Endothelial cell of umbilical vein (primary cell): ENCODE data around the gene TIMM29. TPM values are rescaled to one million over a fixed set of nuclear protein-coding genes. Genes with fewer than 3 reads are reported as not detected.

Experiments used
- BruUV-seq: library from RNA; stranded (reverse); fragments of 400-500 nt; replicated peaks from 2 replicates; lab custom pipeline; 2021; lab: Mats Ljungman, UMichigan
- CTCF ChIA-PET: fragments of 300-600, 350-600 bp; sonication (Branson Sonifier 250); formaldehyde crosslinking; loops from one replicate; lab custom pipeline; 2021; ENCODE audit warnings: antibody characterized with exemption, inconsistent platforms; lab: Charles Lee
- POLR2A ChIA-PET: fragments of 300-600, 350-600 bp; sonication (Branson Sonifier 250); formaldehyde crosslinking; loops from one replicate; lab custom pipeline; 2021; ENCODE audit warnings: antibody characterized with exemption, inconsistent platforms; lab: Charles Lee
- DNase-seq: peaks from one replicate; pipeline ENCODE4 v3.0.0-alpha.2; 2011; ENCODE audit warnings: low read depth, low spot score
- FAIRE-seq: peaks from 2 replicates; lab custom pipeline; 2011; peaks lifted over from hg19 to GRCh38; lab: Jason Lieb, UNC
- H2AFZ ChIP-seq: 2 replicates; pipeline ENCODE4 v1.6.0; 2012; ENCODE audit warnings: low read depth, low read length, control low read depth, inconsistent platforms
- H3K27ac ChIP-seq: 2 replicates; pipeline ENCODE4 v1.5.1; 2011; ENCODE audit warnings: low read depth, mild to moderate bottlenecking, control low read depth, low read length, moderate library complexity; ENCODE audit not compliant: insufficient read depth
- H3K27me3 ChIP-seq, 2 experiments: 2 replicates each; pipeline versions ENCODE4 v1.6.0 to v1.6.1; 2011; ENCODE audit warnings: low read length in 2 of 2, mixed read lengths in 1 of 2; ENCODE audit not compliant: control insufficient read depth in 2 of 2, insufficient read depth in 2 of 2
- H3K36me3 ChIP-seq, 2 experiments: 2 replicates in 1 of 2; 3 replicates in 1 of 2; pipeline ENCODE4 v1.5.1; 2011; ENCODE audit warnings: low read length in 2 of 2, mild to moderate bottlenecking in 1 of 2, moderate library complexity in 1 of 2; ENCODE audit not compliant: control insufficient read depth in 2 of 2, insufficient read depth in 2 of 2; ENCODE audit errors: extremely low read depth in 1 of 2
- H3K4me1 ChIP-seq: 3 replicates; pipeline ENCODE4 v1.5.1; 2011; ENCODE audit warnings: mild to moderate bottlenecking, low read length; ENCODE audit not compliant: control insufficient read depth, insufficient read depth; ENCODE audit errors: extremely low read depth
- H3K4me2 ChIP-seq: 2 replicates; pipeline ENCODE4 v1.6.1; 2011; ENCODE audit warnings: low read length, control low read depth, mixed read lengths; ENCODE audit not compliant: insufficient read depth
- H3K4me3 ChIP-seq, 3 experiments: fragments of 200-600 bp in 1 of 3; sonication (generic), shearing (Covaris generic) in 1 of 3; replicated peaks in 1 of 3; 2 replicates each; pipeline ENCODE4 v1.5.1; 2011 to 2016; ENCODE audit warnings: control low read depth in 3 of 3, low read length in 3 of 3, mild to moderate bottlenecking in 2 of 3, inconsistent platforms in 1 of 3, low read depth in 1 of 3, moderate library complexity in 1 of 3; ENCODE audit not compliant: insufficient read depth in 1 of 3
- H3K79me2 ChIP-seq: 2 replicates; pipeline ENCODE4 v1.6.0; 2012; ENCODE audit warnings: low read length, inconsistent platforms; ENCODE audit not compliant: control insufficient read depth, insufficient read depth
- H3K9ac ChIP-seq: replicated peaks from 2 replicates; pipeline ENCODE3; 2011; ENCODE audit warnings: low read length, control low read depth; ENCODE audit not compliant: insufficient read depth; ENCODE audit errors: extremely low read depth
- H3K9me1 ChIP-seq: replicated peaks from 3 replicates; pipeline ENCODE4 v1.6.0; 2011; ENCODE audit warnings: mild to moderate bottlenecking, low read length; ENCODE audit not compliant: control insufficient read depth, insufficient read depth; ENCODE audit errors: extremely low read depth
- H3K9me3 ChIP-seq: replicated peaks from 2 replicates; pipeline ENCODE4 v1.5.1; 2012; ENCODE audit warnings: low read length, inconsistent platforms; ENCODE audit not compliant: control insufficient read depth, insufficient read depth
- H4K20me1 ChIP-seq: replicated peaks from 2 replicates; pipeline ENCODE3; 2011; ENCODE audit warnings: mild to moderate bottlenecking, low read length; ENCODE audit not compliant: control insufficient read depth, insufficient read depth; ENCODE audit errors: extremely low read depth
- CTCF ChIP-seq, 2 donors: IDR thresholded peaks; 1 replicate in 1 of 2; 2 replicates in 1 of 2; pipeline ENCODE4 v1.5.1; 2011; ENCODE audit warnings: low read length in 2 of 2, mild to moderate bottlenecking in 2 of 2, moderate library complexity in 2 of 2, control low read depth in 1 of 2, inconsistent platforms in 1 of 2, low read depth in 1 of 2; ENCODE audit not compliant: insufficient read depth in 1 of 2; ENCODE audit errors: extremely low read depth in 1 of 2
- EZH2 ChIP-seq: IDR thresholded peaks from 2 replicates; pipeline ENCODE4 v1.6.1; 2012; ENCODE audit warnings: borderline replicate concordance, low read depth, mild to moderate bottlenecking, moderate library complexity, low read length, inconsistent platforms; ENCODE audit not compliant: severe bottlenecking
- FOS ChIP-seq: IDR thresholded peaks from 2 replicates; pipeline ENCODE4 v1.6.1; 2011; ENCODE audit warnings: mild to moderate bottlenecking, low read length, moderate library complexity, borderline replicate concordance; ENCODE audit not compliant: insufficient read depth
- GATA2 ChIP-seq: IDR thresholded peaks from 2 replicates; pipeline ENCODE4 v1.7.0; 2011; ENCODE audit warnings: low read depth, mild to moderate bottlenecking, moderate library complexity, mixed read lengths, low read length; ENCODE audit not compliant: insufficient read length, insufficient read depth
- JUN ChIP-seq: IDR thresholded peaks from 2 replicates; pipeline ENCODE4 v1.6.1; 2011; ENCODE audit warnings: borderline replicate concordance, low read depth; ENCODE audit not compliant: insufficient read length, insufficient read depth
- MAX ChIP-seq: IDR thresholded peaks from 2 replicates; pipeline ENCODE4 v1.6.1; 2011; ENCODE audit not compliant: insufficient read depth, insufficient read length
- MYC ChIP-seq: IDR thresholded peaks from one replicate; pipeline ENCODE4 v1.6.1; 2011; ENCODE audit warnings: mild to moderate bottlenecking, low read depth, low read length
- POLR2A ChIP-seq: IDR thresholded peaks from 2 replicates; pipeline ENCODE4 v1.6.1; 2012; ENCODE audit warnings: low read depth, mild to moderate bottlenecking, control low read depth, low read length
- POLR2AphosphoS5 ChIP-seq: IDR thresholded peaks from 2 replicates; pipeline ENCODE4 v1.6.1; 2012; ENCODE audit warnings: low read depth, mild to moderate bottlenecking, control low read depth, low read length, moderate library complexity; ENCODE audit not compliant: insufficient read depth
- dilution Hi-C: fragments of 300-500 bp; cut with MboI; formaldehyde crosslinking; loops from one replicate; pipeline ENCODE4 v1.15.0; 2019; ENCODE audit warnings: low sequenced_read_pairs; ENCODE audit not compliant: extremely low pct_ligation_motif_present
- intact Hi-C: fragments of 100-400 bp; cut with micrococcal nuclease; formaldehyde crosslinking; loops from one replicate; pipeline ENCODE4 v1.10.0; 2022
- polyA plus RNA-seq, 4 experiments: library from polyadenylated mRNA; depleted of rRNA in 3 of 4; stranded (reverse) in 3 of 4; unstranded in 1 of 4; fragments of >200 nt; gene quantifications; 2 replicates each; pipeline versions ENCODE4 v1.2.1 to v1.2.3, GENCODE V29; 2011 to 2012; ENCODE audit warnings: missing spikeins in 1 of 4
- total RNA-seq: library from RNA; stranded (reverse); gene quantifications from 2 replicates; pipeline ENCODE4 v1.2.3, GENCODE V29; 2021

TIMM29 gene
- total and polyA plus RNA-seq, 2 donors (not counting 3 experiments of a cell fraction or from before 2014, with no cell fraction given): 10.7 to 20.6 TPM

GRCh38 chr19:10908380-10908960 is 20.1 kb upstream of the TIMM29 start:
- Histone ChIP-seq H3K9me1 (no peaks in the 10 kb centered on the region), H3K4me2 (no peak overlapping the region), H3K27me3 (no peaks in the 10 kb centered on the region), H3K27ac (no peak overlapping the region), H3K36me3 (peaks cover 0 to 30% of the 10 kb centered on the region in 2 experiments), H3K79me2 (no peaks in the 10 kb centered on the region), H3K9me3 (no peaks in the 10 kb centered on the region), H2AFZ (no peak overlapping the region), H3K4me1 (no peaks in the 10 kb centered on the region), H3K9ac (no peak overlapping the region), H4K20me1 (no peaks in the 10 kb centered on the region), H3K4me3 (no peak overlapping the region)
- ChIA-PET POLR2A (no interaction called here), CTCF (interaction anchor here (1.9 kb wide), 1 partner anchor 37 kb away, joined by 7 read pairs; the partner anchor contains the start of gene CARM1)
- no peak for FAIRE-seq
- dilution Hi-C loops (no loop called here), intact Hi-C loops (no loop called here)
- no peak for DNase-seq
- no TSS peak for BruUV-seq
- TF ChIP-seq FOS (no peak), POLR2A (no peak), POLR2AphosphoS5 (no peak), MYC (no peak), JUN (no peak), GATA2 (no peak), MAX (no peak), CTCF (IDR thresholded peaks at IDR 0.05; ENCODE audit: extremely low read depth in 1 of 2, insufficient read depth in 1 of 2, low read depth in 1 of 2, low read length in 2 of 2) (no peak), EZH2 (no peak)
